GM18907 (cell line): Measurements from ENCODE around the gene FGFRL1.
A peak's percentile ranks its signal among the peaks of the same experiment; 100 is the strongest.

Experiments used
- ATAC-seq: cut with Tn5 transposase; IDR thresholded peaks from one replicate; pipeline ENCODE4 v1.9.1; 2021; ENCODE audit warnings: mild to moderate bottlenecking, moderate library complexity; ENCODE audit not compliant: unreplicated experiment

FGFRL1 gene

GRCh38 chr4:1021386-1022050 is 10.1 kb downstream of the FGFRL1 start:
- ATAC-seq: peak; percentile 84

GRCh38 chr4:1022051-1022738 is 10.8 kb downstream of the FGFRL1 start:
- ATAC-seq: no peak

GRCh38 chr4:1022739-1023066 is 11.3 kb downstream of the FGFRL1 start:
- no peak for ATAC-seq

- no peak for ATAC-seq
Observed at GRCh38 chr4:1023075-1023640, 11.7 kb downstream of the FGFRL1 start.

- ATAC-seq: no peak
Observed at GRCh38 chr4:1023895-1024740, 12.7 kb downstream of the FGFRL1 start.

- no peak for ATAC-seq
Observed at GRCh38 chr4:1024882-1025545, 13.6 kb downstream of the FGFRL1 start.

GRCh38 chr4:1026115-1026514 is 14.7 kb downstream of the FGFRL1 start:
- ATAC-seq: peak; percentile 55

- no peak for ATAC-seq
Observed at GRCh38 chr4:1027219-1027914, 15.9 kb downstream of the FGFRL1 start.

GRCh38 chr4:1027915-1028238 is 16.5 kb downstream of the FGFRL1 start:
- no peak for ATAC-seq

GRCh38 chr4:1028574-1029220 is 17.3 kb downstream of the FGFRL1 start:
- ATAC-seq: no peak

GRCh38 chr4:1029529-1029928 is 18.1 kb downstream of the FGFRL1 start:
- ATAC-seq: no peak

- ATAC-seq: no peak
Observed at GRCh38 chr4:1030031-1030430, 18.6 kb downstream of the FGFRL1 start.

GRCh38 chr4:1030559-1030958 is 19.1 kb downstream of the FGFRL1 start:
- no peak for ATAC-seq

GRCh38 chr4:1031346-1031745 is 19.9 kb downstream of the FGFRL1 start:
- ATAC-seq: no peak

GRCh38 chr4:1031956-1032795 is 20.8 kb downstream of the FGFRL1 start:
- no peak for ATAC-seq

GRCh38 chr4:1032861-1033260 is 21.4 kb downstream of the FGFRL1 start:
- ATAC-seq: no peak

- no peak for ATAC-seq
Observed at GRCh38 chr4:1033840-1034551, 22.6 kb downstream of the FGFRL1 start.

GRCh38 chr4:1035510-1035909 is 24.1 kb downstream of the FGFRL1 start:
- ATAC-seq: no peak

- no peak for ATAC-seq
Observed at GRCh38 chr4:1036095-1036494, 24.7 kb downstream of the FGFRL1 start.
